ENCODE results near the gene SMARCA1. TPM values are rescaled to one million over a fixed set of nuclear protein-coding genes. Genes with fewer than 3 reads are reported as not detected.

The SMARCA1 gene
- total RNA-seq: 10 to 100 TPM; 24.1 to 40.5 (median 31.1) TPM
- long read RNA-seq, partial matches to known transcripts: 13 of 14 reads
- long read RNA-seq, other reads (novel, unspliced or antisense): 0 of 14 reads

- peak within 1 kb of the TSS; percentile 74 to 90 (median 80) for H3K27ac ChIP-seq
- H3K4me3 ChIP-seq: peak within 1 kb of the TSS; percentile 66 to 68 (median 68)
- no peaks in the 10 kb centered on the region for H3K9me3 ChIP-seq
- no peaks in the 10 kb centered on the region for H3K36me3 ChIP-seq
- H3K4me1 ChIP-seq: no peaks in the 10 kb centered on the region
- intact Hi-C loops (cut with DNase I): no loop called here
- 25% methylated on average over 22 of the region's 54 CpGs for WGBS (ENCODE audit: insufficient coverage, low coverage, low lambda C conversion rate, missing lambda C conversion rate)
- ATAC-seq: peak; percentile 37 to 62 (median 56)
- DNase-seq: peak; percentile 30 to 63 (median 57)
- no peaks in the 10 kb centered on the region for H3K27me3 ChIP-seq
- TF ChIP-seq POLR2A (IDR thresholded peaks at IDR 0.05): peak; percentile 62
- no peak for TF ChIP-seq CTCF (IDR thresholded peaks at IDR 0.05)
These were observed at the start of gene SMARCA1 for GRCh38 chrX:129523079-129523911. Gene SMARCA1 (minus strand): TSS chrX:129523490. CDS start chrX:129523370, 120 bp downstream.

- Histone ChIP-seq H3K4me1 (no peaks in the 10 kb centered on the region), H3K4me3 (no peak overlapping the region), H3K9me3 (no peaks in the 10 kb centered on the region), H3K27me3 (no peaks in the 10 kb centered on the region), H3K36me3 (peaks cover 0 to 29% (median 7%) of the 10 kb centered on the region in 4 donors), H3K27ac (no peak overlapping the region)
- no peak for TF ChIP-seq CTCF (IDR thresholded peaks at IDR 0.05)
- ATAC-seq (no peak), DNase-seq (no peak)
- intact Hi-C loops (cut with DNase I): no loop called here
- WGBS (ENCODE audit: insufficient coverage, low coverage, low lambda C conversion rate, missing lambda C conversion rate): 62% methylated on average over 2 of the region's 2 CpGs
These were observed 49.1 kb upstream of the SMARCA1 start for GRCh38 chrX:129572422-129572821.

- ATAC-seq (no peak), DNase-seq (no peak)
- Histone ChIP-seq H3K27me3 (no peaks in the 10 kb centered on the region), H3K9me3 (no peaks in the 10 kb centered on the region), H3K36me3 (peaks cover 0 to 11% (median 2%) of the 10 kb centered on the region in 4 donors), H3K4me3 (no peak overlapping the region), H3K4me1 (no peaks in the 10 kb centered on the region), H3K27ac (no peak overlapping the region)
- 61% methylated on average over 3 of the region's 3 CpGs for WGBS (ENCODE audit: insufficient coverage, low coverage, low lambda C conversion rate, missing lambda C conversion rate)
- TF ChIP-seq POLR2A (IDR thresholded peaks at IDR 0.05) (no peak), CTCF (IDR thresholded peaks at IDR 0.05) (no peak)
- intact Hi-C loops (cut with DNase I): no loop called here
These were observed 45.1 kb upstream of the SMARCA1 start for GRCh38 chrX:129568349-129568748.

- WGBS (ENCODE audit: insufficient coverage, low coverage, low lambda C conversion rate, missing lambda C conversion rate): 19% methylated on average over 1 of the region's 1 CpG
- peaks cover 0 to 31% (median 5%) of the 10 kb centered on the region in 4 donors for H3K36me3 ChIP-seq
- no peak overlapping the region for H3K27ac ChIP-seq
- H3K9me3 ChIP-seq: no peaks in the 10 kb centered on the region
- intact Hi-C loops (cut with DNase I): no loop called here
- TF ChIP-seq CTCF (IDR thresholded peaks at IDR 0.05) (no peak), POLR2A (IDR thresholded peaks at IDR 0.05) (no peak)
- H3K4me1 ChIP-seq: no peaks in the 10 kb centered on the region
- no peaks in the 10 kb centered on the region for H3K27me3 ChIP-seq
- ATAC-seq (no peak), DNase-seq (no peak)
- no peak overlapping the region for H3K4me3 ChIP-seq
These were observed 42.8 kb upstream of the SMARCA1 start for GRCh38 chrX:129566073-129566472.
